Endothelial cell of umbilical vein (primary cell): ENCODE results near the gene PAQR8. TPM values are rescaled to one million over a fixed set of nuclear protein-coding genes. Genes with fewer than 3 reads are reported as not detected.

Experiments used
- BruUV-seq: library from RNA; stranded (reverse); fragments of 400-500 nt; replicated peaks from 2 replicates; lab custom pipeline; 2021; lab: Mats Ljungman, UMichigan
- CTCF ChIA-PET: fragments of 300-600, 350-600 bp; sonication (Branson Sonifier 250); formaldehyde crosslinking; loops from one replicate; lab custom pipeline; 2021; ENCODE audit warnings: antibody characterized with exemption, inconsistent platforms; lab: Charles Lee
- POLR2A ChIA-PET: fragments of 300-600, 350-600 bp; sonication (Branson Sonifier 250); formaldehyde crosslinking; loops from one replicate; lab custom pipeline; 2021; ENCODE audit warnings: antibody characterized with exemption, inconsistent platforms; lab: Charles Lee
- DNase-seq: peaks from one replicate; pipeline ENCODE4 v3.0.0-alpha.2; 2011; ENCODE audit warnings: low read depth, low spot score
- FAIRE-seq: peaks from 2 replicates; lab custom pipeline; 2011; peaks lifted over from hg19 to GRCh38; lab: Jason Lieb, UNC
- H2AFZ ChIP-seq: 2 replicates; pipeline ENCODE4 v1.6.0; 2012; ENCODE audit warnings: low read depth, low read length, control low read depth, inconsistent platforms
- H3K27ac ChIP-seq: 2 replicates; pipeline ENCODE4 v1.5.1; 2011; ENCODE audit warnings: low read depth, mild to moderate bottlenecking, control low read depth, low read length, moderate library complexity; ENCODE audit not compliant: insufficient read depth
- H3K27me3 ChIP-seq, 2 experiments: 2 replicates each; pipeline versions ENCODE4 v1.6.0 to v1.6.1; 2011; ENCODE audit warnings: low read length in 2 of 2, mixed read lengths in 1 of 2; ENCODE audit not compliant: control insufficient read depth in 2 of 2, insufficient read depth in 2 of 2
- H3K36me3 ChIP-seq, 2 experiments: 2 replicates in 1 of 2; 3 replicates in 1 of 2; pipeline ENCODE4 v1.5.1; 2011; ENCODE audit warnings: low read length in 2 of 2, mild to moderate bottlenecking in 1 of 2, moderate library complexity in 1 of 2; ENCODE audit not compliant: control insufficient read depth in 2 of 2, insufficient read depth in 2 of 2; ENCODE audit errors: extremely low read depth in 1 of 2
- H3K4me1 ChIP-seq: 3 replicates; pipeline ENCODE4 v1.5.1; 2011; ENCODE audit warnings: mild to moderate bottlenecking, low read length; ENCODE audit not compliant: control insufficient read depth, insufficient read depth; ENCODE audit errors: extremely low read depth
- H3K4me2 ChIP-seq: 2 replicates; pipeline ENCODE4 v1.6.1; 2011; ENCODE audit warnings: low read length, control low read depth, mixed read lengths; ENCODE audit not compliant: insufficient read depth
- H3K4me3 ChIP-seq, 3 experiments: fragments of 200-600 bp in 1 of 3; sonication (generic), shearing (Covaris generic) in 1 of 3; replicated peaks in 1 of 3; 2 replicates each; pipeline ENCODE4 v1.5.1; 2011 to 2016; ENCODE audit warnings: control low read depth in 3 of 3, low read length in 3 of 3, mild to moderate bottlenecking in 2 of 3, inconsistent platforms in 1 of 3, low read depth in 1 of 3, moderate library complexity in 1 of 3; ENCODE audit not compliant: insufficient read depth in 1 of 3
- H3K79me2 ChIP-seq: 2 replicates; pipeline ENCODE4 v1.6.0; 2012; ENCODE audit warnings: low read length, inconsistent platforms; ENCODE audit not compliant: control insufficient read depth, insufficient read depth
- H3K9ac ChIP-seq: replicated peaks from 2 replicates; pipeline ENCODE3; 2011; ENCODE audit warnings: low read length, control low read depth; ENCODE audit not compliant: insufficient read depth; ENCODE audit errors: extremely low read depth
- H3K9me1 ChIP-seq: replicated peaks from 3 replicates; pipeline ENCODE4 v1.6.0; 2011; ENCODE audit warnings: mild to moderate bottlenecking, low read length; ENCODE audit not compliant: control insufficient read depth, insufficient read depth; ENCODE audit errors: extremely low read depth
- H3K9me3 ChIP-seq: replicated peaks from 2 replicates; pipeline ENCODE4 v1.5.1; 2012; ENCODE audit warnings: low read length, inconsistent platforms; ENCODE audit not compliant: control insufficient read depth, insufficient read depth
- H4K20me1 ChIP-seq: replicated peaks from 2 replicates; pipeline ENCODE3; 2011; ENCODE audit warnings: mild to moderate bottlenecking, low read length; ENCODE audit not compliant: control insufficient read depth, insufficient read depth; ENCODE audit errors: extremely low read depth
- EZH2 ChIP-seq: IDR thresholded peaks from 2 replicates; pipeline ENCODE4 v1.6.1; 2012; ENCODE audit warnings: borderline replicate concordance, low read depth, mild to moderate bottlenecking, moderate library complexity, low read length, inconsistent platforms; ENCODE audit not compliant: severe bottlenecking
- FOS ChIP-seq: IDR thresholded peaks from 2 replicates; pipeline ENCODE4 v1.6.1; 2011; ENCODE audit warnings: mild to moderate bottlenecking, low read length, moderate library complexity, borderline replicate concordance; ENCODE audit not compliant: insufficient read depth
- GATA2 ChIP-seq: IDR thresholded peaks from 2 replicates; pipeline ENCODE4 v1.7.0; 2011; ENCODE audit warnings: low read depth, mild to moderate bottlenecking, moderate library complexity, mixed read lengths, low read length; ENCODE audit not compliant: insufficient read length, insufficient read depth
- JUN ChIP-seq: IDR thresholded peaks from 2 replicates; pipeline ENCODE4 v1.6.1; 2011; ENCODE audit warnings: borderline replicate concordance, low read depth; ENCODE audit not compliant: insufficient read length, insufficient read depth
- MYC ChIP-seq: IDR thresholded peaks from one replicate; pipeline ENCODE4 v1.6.1; 2011; ENCODE audit warnings: mild to moderate bottlenecking, low read depth, low read length
- POLR2A ChIP-seq: IDR thresholded peaks from 2 replicates; pipeline ENCODE4 v1.6.1; 2012; ENCODE audit warnings: low read depth, mild to moderate bottlenecking, control low read depth, low read length
- POLR2AphosphoS5 ChIP-seq: IDR thresholded peaks from 2 replicates; pipeline ENCODE4 v1.6.1; 2012; ENCODE audit warnings: low read depth, mild to moderate bottlenecking, control low read depth, low read length, moderate library complexity; ENCODE audit not compliant: insufficient read depth
- dilution Hi-C: fragments of 300-500 bp; cut with MboI; formaldehyde crosslinking; loops from one replicate; pipeline ENCODE4 v1.15.0; 2019; ENCODE audit warnings: low sequenced_read_pairs; ENCODE audit not compliant: extremely low pct_ligation_motif_present
- intact Hi-C: fragments of 100-400 bp; cut with micrococcal nuclease; formaldehyde crosslinking; loops from one replicate; pipeline ENCODE4 v1.10.0; 2022
- polyA plus RNA-seq, 4 experiments: library from polyadenylated mRNA; depleted of rRNA in 3 of 4; stranded (reverse) in 3 of 4; unstranded in 1 of 4; fragments of >200 nt; gene quantifications; 2 replicates each; pipeline versions ENCODE4 v1.2.1 to v1.2.3, GENCODE V29; 2011 to 2012; ENCODE audit warnings: missing spikeins in 1 of 4
- total RNA-seq: library from RNA; stranded (reverse); gene quantifications from 2 replicates; pipeline ENCODE4 v1.2.3, GENCODE V29; 2021
- TF ChIP-seq, protein P1 (sequence below): IDR thresholded peaks from 2 replicates; pipeline ENCODE4 v1.6.1; 2011; ENCODE audit not compliant: insufficient read depth, insufficient read length
- TF ChIP-seq, protein P2 (sequence below), 2 donors: IDR thresholded peaks; 1 replicate in 1 of 2; 2 replicates in 1 of 2; pipeline ENCODE4 v1.5.1; 2011; ENCODE audit warnings: low read length in 2 of 2, mild to moderate bottlenecking in 2 of 2, moderate library complexity in 2 of 2, control low read depth in 1 of 2, inconsistent platforms in 1 of 2, low read depth in 1 of 2; ENCODE audit not compliant: insufficient read depth in 1 of 2; ENCODE audit errors: extremely low read depth in 1 of 2

Gene PAQR8
- total and polyA plus RNA-seq, 2 donors (not counting 3 experiments of a cell fraction or from before 2014, with no cell fraction given): 4.3 to 6.0 TPM

DNA sequence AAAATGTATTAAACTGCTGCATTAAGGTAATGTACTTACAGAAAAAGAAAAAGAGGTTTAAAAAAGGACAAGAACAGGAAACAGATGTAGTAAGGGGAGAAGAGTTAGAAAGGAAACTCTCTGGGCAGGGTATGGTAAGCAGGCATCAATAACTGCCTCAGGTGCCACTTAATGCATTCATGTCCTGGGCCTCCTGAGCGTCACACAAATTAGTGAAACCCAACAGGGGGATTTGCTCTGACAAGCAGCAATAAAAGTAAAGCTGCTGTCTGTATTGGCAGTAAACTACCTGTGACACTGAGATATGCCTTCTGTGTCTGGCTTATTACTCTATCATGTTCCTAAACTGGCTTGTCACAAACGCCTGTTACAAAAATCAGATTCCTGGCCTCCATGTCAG lies 56.7 kb downstream of the PAQR8 start:
- Histone ChIP-seq H2AFZ (no peak overlapping the region), H4K20me1 (no peaks in the 10 kb centered on the region), H3K27me3 (no peaks in the 10 kb centered on the region), H3K9me3 (no peaks in the 10 kb centered on the region), H3K9me1 (no peaks in the 10 kb centered on the region), H3K4me3 (no peak overlapping the region), H3K27ac (no peak overlapping the region), H3K4me1 (peaks cover 63% of the 10 kb centered on the region), H3K9ac (no peak overlapping the region), H3K4me2 (peak overlapping the region; percentile 14), H3K36me3 (no peaks in the 10 kb centered on the region), H3K79me2 (no peaks in the 10 kb centered on the region)
- ChIA-PET CTCF (interaction anchor here (1.2 to 6.4 kb wide), 11 partner anchors 11 to 245 kb away, joined by 3 to 50 read pairs (median 5); partner anchors contain the start of gene TRAM2), POLR2A (interaction anchor here (0.6 kb wide), 1 partner anchor 22 kb away, joined by 3 read pairs; no protein-coding TSS in a partner anchor)
- BruUV-seq: no TSS peak
- dilution Hi-C loops (loop anchor here (25.0 kb wide), 1 partner anchor 119 kb away; no protein-coding TSS in a partner anchor), intact Hi-C loops (loop anchor here (10.0 kb wide), 1 partner anchor 466 kb away; no protein-coding TSS in a partner anchor)
- FAIRE-seq: no peak
- no peak for TF ChIP-seq EZH2
- no peak for TF ChIP-seq POLR2AphosphoS5
- TF ChIP-seq, protein P1, sequence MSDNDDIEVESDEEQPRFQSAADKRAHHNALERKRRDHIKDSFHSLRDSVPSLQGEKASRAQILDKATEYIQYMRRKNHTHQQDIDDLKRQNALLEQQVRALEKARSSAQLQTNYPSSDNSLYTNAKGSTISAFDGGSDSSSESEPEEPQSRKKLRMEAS: no peak
- TF ChIP-seq POLR2A: no peak
- DNase-seq: no peak

DNA sequence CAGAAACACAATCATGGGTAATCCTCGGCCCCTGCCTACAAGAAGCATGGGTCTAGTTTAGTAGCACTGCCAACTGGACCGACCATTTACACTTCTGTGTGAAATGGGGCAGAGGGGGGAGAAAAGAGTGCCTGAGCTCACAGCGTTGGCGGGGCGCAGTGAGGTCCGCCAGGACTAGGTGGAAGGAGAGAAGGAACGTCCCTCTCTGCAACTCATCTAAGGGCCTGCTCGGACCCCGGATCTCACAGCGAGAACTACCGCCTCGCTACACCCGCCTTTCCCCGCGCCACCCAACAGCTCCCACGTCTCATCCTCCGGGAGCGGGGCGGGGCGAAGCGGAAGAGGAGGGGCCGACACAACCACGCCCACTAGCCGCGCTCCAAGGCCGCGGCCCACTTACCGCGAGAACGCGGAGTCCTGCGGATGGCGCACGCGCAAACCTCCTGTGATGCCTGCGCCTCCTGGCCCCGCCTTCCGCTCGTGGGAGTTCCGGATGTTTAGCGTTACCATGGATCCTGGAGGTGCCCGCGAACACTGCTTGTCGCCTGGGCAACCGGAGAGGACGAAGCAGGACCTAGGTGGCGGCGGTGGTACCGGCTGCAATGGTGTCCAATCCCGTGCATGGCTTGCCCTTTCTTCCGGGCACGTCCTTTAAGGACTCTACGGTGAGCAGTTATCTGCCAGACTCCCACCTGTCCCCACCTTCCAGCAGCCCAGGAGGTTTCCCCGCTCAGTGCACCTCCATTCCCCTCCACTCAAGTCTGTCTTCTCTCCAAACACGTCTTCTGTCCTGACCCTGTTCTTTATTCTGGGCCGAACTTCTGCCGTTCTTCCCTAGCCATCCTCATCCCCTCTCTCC lies 58.1 kb downstream of the PAQR8 start, which contains the start of gene EFHC1:
EFHC1 (plus strand) TSS at position 534 of the 859 bp plus-strand sequence; CDS start at position 603, 69 bp downstream.
- Histone ChIP-seq H2AFZ (peak within 1 kb of the TSS; percentile 74), H3K27me3 (no peaks in the 10 kb centered on the region), H3K27ac (peak within 1 kb of the TSS; percentile 84), H3K4me3 (peak within 1 kb of the TSS; percentile 29 to 73 (median 72)), H3K4me2 (peak within 1 kb of the TSS; percentile 81), H4K20me1 (no peaks in the 10 kb centered on the region), H3K79me2 (no peaks in the 10 kb centered on the region), H3K9me3 (no peaks in the 10 kb centered on the region), H3K36me3 (no peaks in the 10 kb centered on the region), H3K9me1 (no peaks in the 10 kb centered on the region), H3K4me1 (peaks cover 75% of the 10 kb centered on the region), H3K9ac (peak within 1 kb of the TSS; percentile 88)
- peak; percentile 90 for FAIRE-seq
- intact Hi-C loops: loop anchor here (1.0 to 10.0 kb wide), 6 partner anchors 69 to 465 kb away; no protein-coding TSS in a partner anchor
- POLR2A ChIA-PET: interaction anchor here (0.7 to 1.0 kb wide), 2 partner anchors 87 to 506 kb away, joined by 3 to 4 read pairs; no protein-coding TSS in a partner anchor
- TF ChIP-seq, protein P1: peak; percentile 70
- TF ChIP-seq EZH2 (no peak), FOS (no peak), GATA2 (no peak), POLR2AphosphoS5 (peak; percentile 97), JUN (no peak), POLR2A (peak; percentile 96), MYC (no peak)
- TF ChIP-seq, protein P2, sequence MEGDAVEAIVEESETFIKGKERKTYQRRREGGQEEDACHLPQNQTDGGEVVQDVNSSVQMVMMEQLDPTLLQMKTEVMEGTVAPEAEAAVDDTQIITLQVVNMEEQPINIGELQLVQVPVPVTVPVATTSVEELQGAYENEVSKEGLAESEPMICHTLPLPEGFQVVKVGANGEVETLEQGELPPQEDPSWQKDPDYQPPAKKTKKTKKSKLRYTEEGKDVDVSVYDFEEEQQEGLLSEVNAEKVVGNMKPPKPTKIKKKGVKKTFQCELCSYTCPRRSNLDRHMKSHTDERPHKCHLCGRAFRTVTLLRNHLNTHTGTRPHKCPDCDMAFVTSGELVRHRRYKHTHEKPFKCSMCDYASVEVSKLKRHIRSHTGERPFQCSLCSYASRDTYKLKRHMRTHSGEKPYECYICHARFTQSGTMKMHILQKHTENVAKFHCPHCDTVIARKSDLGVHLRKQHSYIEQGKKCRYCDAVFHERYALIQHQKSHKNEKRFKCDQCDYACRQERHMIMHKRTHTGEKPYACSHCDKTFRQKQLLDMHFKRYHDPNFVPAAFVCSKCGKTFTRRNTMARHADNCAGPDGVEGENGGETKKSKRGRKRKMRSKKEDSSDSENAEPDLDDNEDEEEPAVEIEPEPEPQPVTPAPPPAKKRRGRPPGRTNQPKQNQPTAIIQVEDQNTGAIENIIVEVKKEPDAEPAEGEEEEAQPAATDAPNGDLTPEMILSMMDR (IDR thresholded peaks at IDR 0.05; ENCODE audit: extremely low read depth in 1 of 2, insufficient read depth in 1 of 2, low read depth in 1 of 2, low read length in 2 of 2): no peak
- CTCF ChIA-PET: interaction anchor here (0.6 to 6.4 kb wide), 14 partner anchors 12 to 243 kb away, joined by 3 to 50 read pairs (median 5); partner anchors contain the start of gene TRAM2
- DNase-seq: peak; percentile 98
- no TSS peak for BruUV-seq
- dilution Hi-C loops: loop anchor here (25.0 kb wide), 1 partner anchor 117 kb away; no protein-coding TSS in a partner anchor
